H9 (cell line): ENCODE data around the gene ZFP36L1. TPM values are rescaled to one million over a fixed set of nuclear protein-coding genes. Genes with fewer than 3 reads are reported as not detected.

Experiments
- DNase-seq: peaks from one replicate; pipeline ENCODE4 v3.0.0-alpha.2; 2017
- H2AFZ ChIP-seq: one replicate; pipeline ENCODE4 v1.6.1; 2013; ENCODE audit warnings: mild to moderate bottlenecking, low read length, control low read depth, moderate library complexity
- H2AK5ac ChIP-seq: 2 replicates; pipeline ENCODE4 v1.6.1; 2013; ENCODE audit warnings: low read length, control low read depth, mixed read lengths; ENCODE audit not compliant: insufficient read length
- H2BK120ac ChIP-seq: one replicate; pipeline ENCODE4 v1.6.1; 2013; ENCODE audit warnings: low read depth, mild to moderate bottlenecking, low read length, control low read depth, inconsistent platforms; ENCODE audit not compliant: poor library complexity, severe bottlenecking
- H2BK12ac ChIP-seq: 2 replicates; pipeline ENCODE4 v1.6.1; 2013; ENCODE audit warnings: low read length, control low read depth, mixed read lengths, low read depth; ENCODE audit not compliant: insufficient read length
- H2BK15ac ChIP-seq: 2 replicates; pipeline ENCODE4 v1.6.1; 2013; ENCODE audit warnings: low read depth, low read length, control low read depth
- H2BK20ac ChIP-seq: one replicate; pipeline ENCODE4 v1.6.1; 2013; ENCODE audit warnings: low read depth, mild to moderate bottlenecking, low read length, control low read depth, inconsistent platforms; ENCODE audit not compliant: poor library complexity, severe bottlenecking
- H2BK5ac ChIP-seq: 2 replicates; pipeline ENCODE4 v1.6.1; 2013; ENCODE audit warnings: low read length, control low read depth, mixed read lengths; ENCODE audit not compliant: insufficient read length
- H3K14ac ChIP-seq: 2 replicates; pipeline ENCODE4 v1.6.1; 2013; ENCODE audit warnings: low read length, control low read depth; ENCODE audit not compliant: insufficient read depth
- H3K18ac ChIP-seq: 2 replicates; pipeline ENCODE4 v1.6.1; 2013; ENCODE audit warnings: low read depth, mild to moderate bottlenecking, mixed read lengths, low read length, control low read depth; ENCODE audit not compliant: insufficient read length
- H3K23ac ChIP-seq: 2 replicates; pipeline ENCODE4 v1.6.1; 2013; ENCODE audit warnings: low read length, control low read depth, mixed read lengths, low read depth; ENCODE audit not compliant: insufficient read length
- H3K23me2 ChIP-seq: 2 replicates; pipeline ENCODE4 v1.6.1; 2013; ENCODE audit warnings: low read depth, mild to moderate bottlenecking, mixed read lengths, low read length, control low read depth; ENCODE audit not compliant: insufficient read length, poor library complexity, severe bottlenecking
- H3K27ac ChIP-seq: 2 replicates; pipeline ENCODE4 v1.5.1; 2013; ENCODE audit warnings: low read length, control low read depth, mixed read lengths, low read depth; ENCODE audit not compliant: insufficient read length
- H3K27me3 ChIP-seq: 2 replicates; pipeline ENCODE4 v1.6.1; 2013; ENCODE audit warnings: low read length, control low read depth, inconsistent platforms; ENCODE audit not compliant: insufficient read depth
- H3K4ac ChIP-seq: 2 replicates; pipeline ENCODE4 v1.6.1; 2013; ENCODE audit warnings: low read depth, mild to moderate bottlenecking, control low read depth, inconsistent platforms, low read length, moderate library complexity
- H3K4me1 ChIP-seq: 2 replicates; pipeline ENCODE4 v1.6.1; 2013; ENCODE audit warnings: low read length, control low read depth, inconsistent platforms; ENCODE audit not compliant: insufficient read depth
- H3K4me2 ChIP-seq: 2 replicates; pipeline ENCODE4 v1.6.1; 2013; ENCODE audit warnings: low read length, control low read depth, mixed read lengths; ENCODE audit not compliant: insufficient read length, insufficient read depth
- H3K56ac ChIP-seq: 2 replicates; pipeline ENCODE4 v1.6.1; 2013; ENCODE audit warnings: low read depth, mild to moderate bottlenecking, mixed read lengths, low read length, control low read depth; ENCODE audit not compliant: insufficient read length
- H3K79me1 ChIP-seq: 2 replicates; pipeline ENCODE4 v1.6.1; 2013; ENCODE audit warnings: low read depth, mild to moderate bottlenecking, moderate library complexity, low read length, control low read depth, inconsistent platforms; ENCODE audit not compliant: insufficient read depth, poor library complexity, severe bottlenecking
- H3K79me2 ChIP-seq: 2 replicates; pipeline ENCODE4 v1.6.1; 2013; ENCODE audit warnings: low read length, control low read depth, inconsistent platforms; ENCODE audit not compliant: insufficient read depth
- H3K9ac ChIP-seq: 2 replicates; pipeline ENCODE4 v1.6.1; 2013; ENCODE audit warnings: low read length, control low read depth, mixed read lengths; ENCODE audit not compliant: insufficient read length; ENCODE audit errors: extremely low read depth
- H3K9me3 ChIP-seq: one replicate; pipeline ENCODE4 v1.6.1; 2013; ENCODE audit warnings: low read depth, low read length, inconsistent platforms; ENCODE audit not compliant: control insufficient read depth
- H3T11ph ChIP-seq: one replicate; pipeline ENCODE4 v1.6.1; 2013; ENCODE audit warnings: mild to moderate bottlenecking, low read length, control low read depth, inconsistent platforms
- H4K20me1 ChIP-seq: one replicate; pipeline ENCODE4 v1.6.1; 2013; ENCODE audit not compliant: control insufficient read depth, insufficient read length, insufficient read depth
- H4K5ac ChIP-seq: 2 replicates; pipeline ENCODE4 v1.6.1; 2013; ENCODE audit warnings: low read depth, mild to moderate bottlenecking, mixed read lengths, low read length, control low read depth; ENCODE audit not compliant: insufficient read length
- H4K8ac ChIP-seq: replicated peaks from 2 replicates; pipeline ENCODE4 v1.6.1; 2013; ENCODE audit warnings: low read length, control low read depth, mixed read lengths, low read depth; ENCODE audit not compliant: insufficient read length
- H4K91ac ChIP-seq: 2 replicates; pipeline ENCODE4 v1.6.1; 2013; ENCODE audit warnings: low read depth, mild to moderate bottlenecking, moderate library complexity, mixed read lengths, low read length, control low read depth; ENCODE audit not compliant: insufficient read length
- H3K27ac Mint-ChIP-seq, 3 experiments: 2 replicates in 2 of 3; 3 replicates in 1 of 3; pipeline ENCODE4 v1.8.0; 2020 to 2021; ENCODE audit warnings: mixed read lengths in 3 of 3, mild to moderate bottlenecking in 1 of 3, moderate library complexity in 1 of 3
- H3K27me3 Mint-ChIP-seq: 2 replicates; pipeline ENCODE4 v1.8.0; 2021; ENCODE audit warnings: low read depth, mild to moderate bottlenecking, moderate library complexity, mixed read lengths
- H3K36me3 Mint-ChIP-seq, 3 experiments: 2 replicates in 2 of 3; 3 replicates in 1 of 3; pipeline ENCODE4 v1.8.0; 2020 to 2021; ENCODE audit warnings: low read depth in 3 of 3, mixed read lengths in 3 of 3; ENCODE audit not compliant: insufficient read depth in 1 of 3
- H3K4me1 Mint-ChIP-seq, 2 experiments: 2 replicates each; pipeline ENCODE4 v1.8.0; 2020; ENCODE audit warnings: mixed read lengths in 2 of 2
- H3K4me3 Mint-ChIP-seq, 2 experiments: 2 replicates in 1 of 2; 3 replicates in 1 of 2; pipeline ENCODE4 v1.8.0; 2020 to 2021; ENCODE audit warnings: mild to moderate bottlenecking in 2 of 2, mixed read lengths in 2 of 2, moderate library complexity in 1 of 2
- H3K9me3 Mint-ChIP-seq, 2 experiments: 2 replicates in 1 of 2; 3 replicates in 1 of 2; pipeline ENCODE4 v1.8.0; 2020; ENCODE audit warnings: mild to moderate bottlenecking in 2 of 2, mixed read lengths in 2 of 2, moderate library complexity in 1 of 2
- CTCF ChIP-seq: fragments of 200-600 bp; sonication (generic); conservative IDR thresholded peaks from 3 replicates; pipeline ENCODE4 v1.8.0; 2021; ENCODE audit warnings: antibody characterized with exemption, mild to moderate bottlenecking
- WGBS: extraction: QIAGEN DNeasy Blood & Tissue Kit; methylation state at CpG from one replicate; pipeline ENCODE4 v1.1.7; 2013; ENCODE audit warnings: missing lambda C conversion rate, low lambda C conversion rate, mixed read lengths; ENCODE audit not compliant: insufficient read length; ENCODE audit errors: extremely low coverage; 5-methylcytosine and 5-hydroxymethylcytosine counted together
- total RNA-seq: library from RNA; stranded (reverse); gene quantifications from 2 replicates; pipeline ENCODE4 v1.2.1, GENCODE V29; 2021

Gene ZFP36L1
- total RNA-seq, 1 experiment from 2014 or later = 109 TPM

- Mint-ChIP-seq H3K4me3 (no peak overlapping the region; a peak in 1 of 5 replicates), H3K27ac (no peak overlapping the region), H3K36me3 (peaks cover 9 to 15% (median 15%) of the 10 kb centered on the region in 3 experiments), H3K9me3 (peaks cover 17 to 23% of the 10 kb centered on the region in 2 experiments; a peak in 4 of 5 replicates), H3K4me1 (peaks cover 19 to 28% of the 10 kb centered on the region in 2 experiments), H3K27me3 (peaks cover 2% of the 10 kb centered on the region)
- Histone ChIP-seq H3K27me3 (no peaks in the 10 kb centered on the region), H3K23me2 (no peaks in the 10 kb centered on the region), H2BK5ac (no peak overlapping the region), H4K8ac (no peak overlapping the region), H3K4ac (no peak overlapping the region), H2AK5ac (no peak overlapping the region), H3K9ac (no peak overlapping the region), H3K23ac (no peak overlapping the region), H2AFZ (no peak overlapping the region), H3K18ac (no peak overlapping the region), H2BK120ac (no peak overlapping the region), H3K4me1 (no peaks in the 10 kb centered on the region), H3T11ph (no peak overlapping the region), H4K91ac (no peak overlapping the region), H3K27ac (no peak overlapping the region), H2BK12ac (no peak overlapping the region), H3K79me1 (no peaks in the 10 kb centered on the region), H3K79me2 (no peaks in the 10 kb centered on the region), H3K4me2 (no peak overlapping the region), H2BK20ac (no peak overlapping the region), H4K20me1 (no peaks in the 10 kb centered on the region), H4K5ac (no peak overlapping the region), H2BK15ac (no peak overlapping the region), H3K14ac (no peak overlapping the region; the same call in 1 of the 2 replicates), H3K56ac (no peak overlapping the region), H3K9me3 (no peaks in the 10 kb centered on the region)
- no CpG with 5 or more reads among the region's 7 CpGs for WGBS
- TF ChIP-seq CTCF = no peak
- DNase-seq = no peak
Measured at GRCh38 chr14:68807987-68808386, 15.1 kb upstream of the ZFP36L1 start.
